CD8-positive, alpha-beta memory T cell (primary cell): Measurements from ENCODE around the gene UBE2U. TPM values are rescaled to one million over a fixed set of nuclear protein-coding genes. Genes with fewer than 3 reads are reported as not detected.

Source experiments
- CTCF ChIA-PET: fragments of 350-600 bp; sonication (Branson Sonifier 250); formaldehyde crosslinking; loops from one replicate; lab custom pipeline; 2021; ENCODE audit warnings: antibody characterized with exemption; lab: Charles Lee
- POLR2A ChIA-PET: fragments of 350-600 bp; sonication (Branson Sonifier 250); formaldehyde crosslinking; loops from one replicate; lab custom pipeline; 2021; ENCODE audit warnings: antibody characterized with exemption; lab: Charles Lee
- DNase-seq, 5 donors: peaks; one replicate each; pipeline versions ENCODE4 v3.0.0 to v3.0.0-alpha.2; 2020 to 2022; ENCODE audit warnings: mixed read lengths in 1 of 5
- H3K27ac ChIP-seq: one replicate; pipeline ENCODE4 v1.7.0; 2013; ENCODE audit warnings: low read depth, mild to moderate bottlenecking, low read length, moderate library complexity
- H3K27me3 ChIP-seq: 2 replicates; pipeline ENCODE4 v1.7.0; 2013; ENCODE audit warnings: low read length, mild to moderate bottlenecking; ENCODE audit not compliant: insufficient read depth, poor library complexity, severe bottlenecking
- H3K36me3 ChIP-seq: 2 replicates; pipeline ENCODE4 v1.7.0; 2013; ENCODE audit warnings: mild to moderate bottlenecking, low read length, moderate library complexity; ENCODE audit not compliant: insufficient read depth
- H3K4me1 ChIP-seq: 2 replicates; pipeline ENCODE4 v1.7.0; 2013; ENCODE audit warnings: mild to moderate bottlenecking, low read length, moderate library complexity; ENCODE audit not compliant: insufficient read depth
- H3K4me3 ChIP-seq: 2 replicates; pipeline ENCODE4 v1.7.0; 2013; ENCODE audit warnings: mild to moderate bottlenecking, low read length
- H3K9me3 ChIP-seq: 2 replicates; pipeline ENCODE4 v1.7.0; 2013; ENCODE audit warnings: mild to moderate bottlenecking, low read length
- H3K27ac Mint-ChIP-seq, 8 donors: one replicate each; pipeline ENCODE4 v1.8.0; 2020 to 2021; ENCODE audit warnings: mixed read lengths in 8 of 8, mild to moderate bottlenecking in 6 of 8, inconsistent platforms in 3 of 8, moderate library complexity in 3 of 8
- H3K27me3 Mint-ChIP-seq, 2 donors: one replicate each; pipeline ENCODE4 v1.8.0; 2020 to 2021; ENCODE audit warnings: mixed read lengths in 2 of 2, mild to moderate bottlenecking in 1 of 2, moderate library complexity in 1 of 2
- H3K36me3 Mint-ChIP-seq, 3 donors: one replicate each; pipeline ENCODE4 v1.8.0; 2020 to 2021; ENCODE audit warnings: mixed read lengths in 3 of 3, inconsistent platforms in 1 of 3, mild to moderate bottlenecking in 1 of 3
- H3K4me1 Mint-ChIP-seq, 3 donors: one replicate each; pipeline ENCODE4 v1.8.0; 2020 to 2021; ENCODE audit warnings: mixed read lengths in 3 of 3, inconsistent platforms in 1 of 3, mild to moderate bottlenecking in 1 of 3
- H3K4me3 Mint-ChIP-seq, 7 donors: one replicate each; pipeline ENCODE4 v1.8.0; 2020 to 2021; ENCODE audit warnings: mixed read lengths in 7 of 7, mild to moderate bottlenecking in 6 of 7, moderate library complexity in 4 of 7, inconsistent platforms in 2 of 7
- H3K9me3 Mint-ChIP-seq, 5 donors: one replicate each; pipeline ENCODE4 v1.8.0; 2020 to 2022; ENCODE audit warnings: mixed read lengths in 5 of 5, mild to moderate bottlenecking in 3 of 5, moderate library complexity in 2 of 5, inconsistent platforms in 1 of 5
- polyA plus RNA-seq: library from polyadenylated mRNA; unstranded; fragments of 300-500 nt; fragmentation: Illumina TruSeq; gene quantifications from one replicate; pipeline ENCODE4 v1.2.3, GENCODE V29; 2021
- total RNA-seq, 2 experiments: library from RNA; stranded (reverse); gene quantifications; one replicate each; pipeline ENCODE4 v1.2.3, GENCODE V29; 2021

Gene UBE2U
- total and polyA plus RNA-seq, 3 experiments from 2014 or later: not detected

DNA sequence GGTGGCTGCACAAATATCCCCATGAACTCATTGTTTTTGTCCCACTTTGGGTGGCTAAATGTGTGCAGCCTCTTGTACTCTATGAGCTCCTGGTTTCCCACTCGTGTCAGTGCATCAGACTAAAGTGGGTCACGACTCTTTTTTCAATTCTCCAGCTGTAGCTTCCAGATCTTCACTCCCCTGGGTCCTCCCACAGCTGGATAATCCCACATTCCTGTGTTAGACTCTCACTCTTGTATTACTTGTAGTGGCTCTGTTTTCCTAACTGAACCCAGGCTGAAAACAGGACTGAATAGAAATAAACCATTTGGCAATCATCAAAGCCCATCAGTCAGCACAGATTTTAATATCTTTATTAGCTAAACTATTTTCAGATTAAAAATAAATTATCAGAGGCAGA, 60.4 kb downstream of the UBE2U start:
- POLR2A ChIA-PET: no interaction called here
- DNase-seq: no peak
- Mint-ChIP-seq H3K4me3 (no peak overlapping the region), H3K9me3 (no peaks in the 10 kb centered on the region), H3K36me3 (no peaks in the 10 kb centered on the region), H3K4me1 (no peaks in the 10 kb centered on the region), H3K27ac (peak overlapping the region in 1 of 8 donors; percentile 55), H3K27me3 (peaks cover 5 to 48% of the 10 kb centered on the region in 2 donors)
- Histone ChIP-seq H3K4me1 (no peaks in the 10 kb centered on the region), H3K9me3 (no peaks in the 10 kb centered on the region), H3K4me3 (no peak overlapping the region), H3K36me3 (no peaks in the 10 kb centered on the region), H3K27ac (no peak overlapping the region), H3K27me3 (peaks cover 5% of the 10 kb centered on the region)
- CTCF ChIA-PET: no interaction called here

DNA sequence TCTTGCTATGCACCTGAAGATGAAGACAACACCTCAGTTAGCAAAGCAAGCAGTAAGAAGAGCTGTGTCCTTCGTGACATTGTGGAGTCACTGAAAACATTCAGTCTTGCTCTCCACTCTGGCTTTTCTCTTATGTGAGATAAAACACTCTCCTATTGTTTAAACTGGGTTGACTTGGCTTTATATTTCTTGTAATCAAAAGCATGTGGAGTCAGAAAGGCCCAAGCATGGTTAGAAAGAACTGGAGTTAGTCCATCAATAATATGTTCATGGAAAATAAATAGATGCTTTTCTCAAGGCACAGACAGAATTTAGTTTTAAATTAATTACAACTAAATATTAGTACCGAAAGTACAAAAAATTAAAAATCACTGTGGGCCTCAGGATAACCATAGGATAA, 61.7 kb downstream of the UBE2U start:
- peaks cover 5 to 58% of the 10 kb centered on the region in 2 donors for H3K27me3 Mint-ChIP-seq
- H3K36me3 Mint-ChIP-seq: no peaks in the 10 kb centered on the region
- peaks cover 5% of the 10 kb centered on the region for H3K27me3 ChIP-seq
- ChIA-PET POLR2A (no interaction called here), CTCF (no interaction called here)
- no peaks in the 10 kb centered on the region for H3K36me3 ChIP-seq
- no peaks in the 10 kb centered on the region for H3K9me3 ChIP-seq
- H3K4me1 Mint-ChIP-seq: no peaks in the 10 kb centered on the region
- no peaks in the 10 kb centered on the region for H3K4me1 ChIP-seq
- no peak overlapping the region for H3K4me3 ChIP-seq
- H3K27ac ChIP-seq: no peak overlapping the region
- DNase-seq: no peak
- H3K4me3 Mint-ChIP-seq: no peak overlapping the region
- no peak overlapping the region for H3K27ac Mint-ChIP-seq
- no peaks in the 10 kb centered on the region for H3K9me3 Mint-ChIP-seq

- peaks cover 5% of the 10 kb centered on the region for H3K27me3 ChIP-seq
- no peaks in the 10 kb centered on the region for H3K36me3 ChIP-seq
- no peak overlapping the region for H3K4me3 ChIP-seq
- H3K9me3 ChIP-seq: no peaks in the 10 kb centered on the region
- Mint-ChIP-seq H3K9me3 (no peaks in the 10 kb centered on the region), H3K27me3 (peaks cover 10 to 63% of the 10 kb centered on the region in 2 donors), H3K27ac (no peak overlapping the region), H3K36me3 (no peaks in the 10 kb centered on the region), H3K4me1 (no peaks in the 10 kb centered on the region), H3K4me3 (no peak overlapping the region)
- H3K4me1 ChIP-seq: no peaks in the 10 kb centered on the region
- H3K27ac ChIP-seq: no peak overlapping the region
- CTCF ChIA-PET: no interaction called here
- POLR2A ChIA-PET: no interaction called here
- no peak for DNase-seq
Observed at GRCh38 chr1:64266991-64267390, 63.6 kb downstream of the UBE2U start.

DNA sequence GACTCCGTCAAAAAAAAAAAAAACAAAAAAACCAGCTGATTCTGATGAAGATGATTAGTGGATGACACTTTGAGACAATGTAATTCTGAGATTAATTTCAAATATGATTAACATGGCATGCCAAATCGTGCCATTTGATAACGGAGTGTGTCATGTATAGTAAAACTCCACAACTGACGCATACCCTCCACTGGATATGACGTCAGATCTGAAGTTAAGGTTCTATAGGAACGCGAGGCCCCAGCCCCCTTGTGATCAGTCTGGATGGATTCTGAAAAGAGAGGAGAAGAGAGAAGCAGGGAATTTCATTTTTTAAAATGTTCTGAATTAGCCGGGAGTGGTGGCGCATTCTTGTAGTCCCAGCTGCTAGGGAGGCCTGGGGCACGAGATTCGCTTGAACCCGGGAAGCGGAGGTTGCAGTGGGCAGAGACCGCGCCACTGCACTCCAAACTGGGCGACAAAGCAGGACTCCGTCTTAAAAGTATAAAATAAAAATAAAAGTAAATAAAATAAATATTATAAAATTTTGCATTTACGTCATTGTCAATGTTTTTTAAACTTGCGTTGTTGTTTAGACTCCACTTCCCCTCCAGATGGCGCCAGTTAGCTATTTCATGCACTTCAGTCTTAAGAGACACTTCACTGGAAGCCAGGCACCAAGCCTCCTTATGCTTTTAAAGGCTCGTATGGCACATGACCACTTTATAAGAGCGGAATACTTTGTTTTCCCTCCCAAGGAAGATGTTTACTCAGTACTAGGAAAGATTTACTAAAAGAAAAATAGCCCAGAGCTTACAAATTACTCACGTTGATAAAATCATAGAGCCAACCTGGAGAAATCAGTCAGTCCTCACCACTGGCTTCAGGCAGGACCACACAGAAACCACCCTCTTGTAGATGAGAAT, 65.5 kb downstream of the UBE2U start:
- Histone ChIP-seq H3K4me1 (no peaks in the 10 kb centered on the region), H3K27ac (no peak overlapping the region), H3K36me3 (no peaks in the 10 kb centered on the region), H3K4me3 (no peak overlapping the region), H3K9me3 (no peaks in the 10 kb centered on the region), H3K27me3 (peaks cover 5% of the 10 kb centered on the region)
- H3K27me3 Mint-ChIP-seq: peaks cover 10 to 57% of the 10 kb centered on the region in 2 donors
- peaks cover 0 to 2% (median 0%) of the 10 kb centered on the region in 5 donors for H3K9me3 Mint-ChIP-seq
- no peaks in the 10 kb centered on the region for H3K36me3 Mint-ChIP-seq
- CTCF ChIA-PET: interaction anchor here (1.3 to 1.6 kb wide), 2 partner anchors 408 to 556 kb away, joined by 3 to 5 read pairs; no protein-coding TSS in a partner anchor
- no peaks in the 10 kb centered on the region for H3K4me1 Mint-ChIP-seq
- POLR2A ChIA-PET: no interaction called here
- DNase-seq: peak in 4 of 5 donors; percentile 6 to 53 (median 20)
- no peak overlapping the region for H3K27ac Mint-ChIP-seq
- H3K4me3 Mint-ChIP-seq: no peak overlapping the region

DNA sequence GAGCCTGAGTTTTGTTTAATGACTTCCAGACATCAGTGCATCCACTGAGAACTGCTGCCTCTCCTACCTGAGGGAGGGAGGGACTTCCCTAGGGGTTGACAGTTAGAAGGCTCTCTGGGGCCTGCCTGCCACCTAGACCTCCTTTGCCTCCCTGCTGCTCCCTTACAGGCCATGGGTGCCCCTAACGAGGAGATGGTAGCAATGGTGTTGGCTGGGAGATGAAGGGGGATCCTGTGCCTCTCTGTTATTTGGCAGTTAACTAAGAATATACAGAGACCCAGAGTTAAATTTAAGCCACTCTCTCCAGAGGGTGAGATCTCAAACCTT, 66.1 kb downstream of the UBE2U start:
- peaks cover 7 to 54% of the 10 kb centered on the region in 2 donors for H3K27me3 Mint-ChIP-seq
- DNase-seq: no peak
- H3K27ac Mint-ChIP-seq: no peak overlapping the region
- Histone ChIP-seq H3K36me3 (no peaks in the 10 kb centered on the region), H3K4me3 (no peak overlapping the region), H3K27me3 (peaks cover 5% of the 10 kb centered on the region), H3K4me1 (no peaks in the 10 kb centered on the region), H3K27ac (no peak overlapping the region), H3K9me3 (no peaks in the 10 kb centered on the region)
- POLR2A ChIA-PET: no interaction called here
- CTCF ChIA-PET: interaction anchor here (1.3 kb wide), 1 partner anchor 407 kb away, joined by 5 read pairs; no protein-coding TSS in a partner anchor
- H3K4me1 Mint-ChIP-seq: no peaks in the 10 kb centered on the region
- H3K36me3 Mint-ChIP-seq: no peaks in the 10 kb centered on the region
- peaks cover 0 to 2% (median 0%) of the 10 kb centered on the region in 5 donors for H3K9me3 Mint-ChIP-seq
- no peak overlapping the region for H3K4me3 Mint-ChIP-seq

DNA sequence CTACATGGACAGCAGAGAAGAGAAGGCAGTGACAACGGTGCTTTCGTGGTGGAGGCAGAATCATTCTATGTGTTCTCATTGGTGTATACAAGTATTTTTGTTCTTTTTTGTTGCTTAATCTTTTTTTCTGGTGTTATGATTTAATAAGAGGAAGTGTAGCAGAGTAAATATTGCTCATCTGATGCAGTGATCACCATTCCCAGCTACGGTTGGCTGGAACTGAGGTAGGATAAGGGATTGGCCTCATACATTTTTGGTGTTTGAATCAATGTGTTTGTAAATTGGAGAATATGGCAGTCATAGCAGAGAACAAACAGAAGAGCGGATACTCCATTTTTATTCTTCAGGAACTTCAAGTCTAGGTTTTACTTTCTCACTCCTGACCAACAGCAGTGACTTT, 76.6 kb downstream of the UBE2U start:
- H3K27me3 ChIP-seq: no peaks in the 10 kb centered on the region
- H3K4me3 ChIP-seq: no peak overlapping the region
- no peaks in the 10 kb centered on the region for H3K36me3 ChIP-seq
- Mint-ChIP-seq H3K9me3 (peaks cover 0 to 3% (median 0%) of the 10 kb centered on the region in 5 donors), H3K4me1 (no peaks in the 10 kb centered on the region), H3K27ac (no peak overlapping the region), H3K4me3 (no peak overlapping the region), H3K36me3 (no peaks in the 10 kb centered on the region), H3K27me3 (peaks cover 0 to 5% of the 10 kb centered on the region in 2 donors)
- no peaks in the 10 kb centered on the region for H3K4me1 ChIP-seq
- ChIA-PET POLR2A (no interaction called here), CTCF (no interaction called here)
- H3K27ac ChIP-seq: no peak overlapping the region
- H3K9me3 ChIP-seq: no peaks in the 10 kb centered on the region
- DNase-seq: no peak

DNA sequence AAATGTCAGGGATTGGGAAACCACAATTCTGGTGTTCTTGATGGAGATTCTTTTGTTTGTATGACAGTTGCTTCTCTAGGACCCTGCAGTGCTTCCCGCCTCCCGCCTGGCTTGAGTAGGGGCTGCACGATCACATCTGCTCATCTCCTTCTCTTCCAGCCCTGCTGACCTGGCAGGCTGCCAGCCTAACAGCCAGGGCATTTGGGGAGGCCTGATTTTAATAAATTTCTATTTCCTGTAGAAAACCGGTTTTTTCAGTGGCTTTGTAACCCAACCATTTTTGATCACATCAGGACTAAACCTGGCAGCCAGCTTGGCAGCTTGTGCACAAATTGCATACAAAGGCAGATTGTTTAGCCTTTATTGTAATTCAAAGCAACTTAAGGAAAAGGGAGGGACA, 78.9 kb downstream of the UBE2U start:
- Mint-ChIP-seq H3K4me1 (no peaks in the 10 kb centered on the region), H3K4me3 (no peak overlapping the region), H3K27me3 (peaks cover 5 to 9% of the 10 kb centered on the region in 2 donors), H3K9me3 (peaks cover 0 to 2% (median 0%) of the 10 kb centered on the region in 5 donors), H3K36me3 (no peaks in the 10 kb centered on the region), H3K27ac (peak overlapping the region in 1 of 8 donors; percentile 48)
- Histone ChIP-seq H3K9me3 (no peaks in the 10 kb centered on the region), H3K4me1 (no peaks in the 10 kb centered on the region), H3K27me3 (no peaks in the 10 kb centered on the region), H3K27ac (no peak overlapping the region), H3K4me3 (no peak overlapping the region), H3K36me3 (no peaks in the 10 kb centered on the region)
- POLR2A ChIA-PET: no interaction called here
- CTCF ChIA-PET: no interaction called here
- no peak for DNase-seq

DNA sequence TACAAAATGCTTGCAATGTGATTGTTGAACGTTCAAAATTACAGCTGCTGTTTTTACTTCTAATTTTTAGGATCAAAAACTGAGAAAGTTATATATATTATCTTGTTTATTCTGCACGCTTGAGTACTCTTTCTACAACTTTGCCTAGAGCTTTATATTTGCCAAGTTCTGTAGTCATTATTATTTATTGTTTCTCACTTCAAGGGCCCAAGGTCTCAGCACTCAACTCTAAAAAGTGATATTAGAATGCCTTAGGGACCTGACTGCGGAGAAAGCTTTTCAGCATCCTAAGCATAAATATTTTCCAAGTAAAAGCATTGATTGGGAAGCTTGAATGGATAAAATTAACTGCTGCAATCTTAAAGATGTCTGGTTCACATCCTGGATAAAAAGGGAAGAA, 83.6 kb downstream of the UBE2U start:
- Histone ChIP-seq H3K27ac (no peak overlapping the region), H3K4me1 (no peaks in the 10 kb centered on the region), H3K4me3 (no peak overlapping the region), H3K9me3 (no peaks in the 10 kb centered on the region), H3K36me3 (no peaks in the 10 kb centered on the region), H3K27me3 (no peaks in the 10 kb centered on the region)
- Mint-ChIP-seq H3K9me3 (peaks cover 0 to 2% (median 0%) of the 10 kb centered on the region in 5 donors), H3K4me1 (no peaks in the 10 kb centered on the region), H3K27ac (no peak overlapping the region), H3K36me3 (no peaks in the 10 kb centered on the region), H3K27me3 (peaks cover 17 to 26% of the 10 kb centered on the region in 2 donors), H3K4me3 (no peak overlapping the region)
- no peak for DNase-seq
- ChIA-PET CTCF (no interaction called here), POLR2A (no interaction called here)
